ENCODE measurements around the gene MRPL50.

Gene MRPL50

GRCh38 chr9:101417977-101418376, 19.6 kb upstream of the MRPL50 start:
- no peaks in the 10 kb centered on the region for H3K36me3 ChIP-seq (ENCODE audit: insufficient read depth, insufficient read length, low read length)
- H3K9ac ChIP-seq (ENCODE audit: insufficient read length, low read depth): no peak overlapping the region
- no peaks in the 10 kb centered on the region for H3K9me3 ChIP-seq (ENCODE audit: insufficient read depth, low read length)
- TF ChIP-seq YY1 (IDR thresholded peaks at IDR 0.05; ENCODE audit: insufficient read depth, insufficient read length) (no peak), ZNF274 (IDR thresholded peaks at IDR 0.05; ENCODE audit: low read depth, low read length) (no peak), SUZ12 (IDR thresholded peaks at IDR 0.05; ENCODE audit: extremely low read depth, insufficient read depth, insufficient read length) (no peak)
- H3K4me3 ChIP-seq (ENCODE audit: insufficient read length, low read depth): no peak overlapping the region
- no peaks in the 10 kb centered on the region for H3K4me1 ChIP-seq (ENCODE audit: insufficient read depth, insufficient read length)
- H3K27me3 ChIP-seq (ENCODE audit: insufficient read depth, insufficient read length): no peaks in the 10 kb centered on the region
- DNase-seq (ENCODE audit: low read depth, low spot score): no peak

GRCh38 chr9:101417389-101417788, 19.0 kb upstream of the MRPL50 start:
- no peak overlapping the region for H3K4me3 ChIP-seq (ENCODE audit: insufficient read length, low read depth)
- H3K27me3 ChIP-seq (ENCODE audit: insufficient read depth, insufficient read length): no peaks in the 10 kb centered on the region
- H3K9me3 ChIP-seq (ENCODE audit: insufficient read depth, low read length): no peaks in the 10 kb centered on the region
- H3K9ac ChIP-seq (ENCODE audit: insufficient read length, low read depth): no peak overlapping the region
- no peaks in the 10 kb centered on the region for H3K4me1 ChIP-seq (ENCODE audit: insufficient read depth, insufficient read length)
- DNase-seq (ENCODE audit: low read depth, low spot score): no peak
- TF ChIP-seq YY1 (IDR thresholded peaks at IDR 0.05; ENCODE audit: insufficient read depth, insufficient read length) (no peak), SUZ12 (IDR thresholded peaks at IDR 0.05; ENCODE audit: extremely low read depth, insufficient read depth, insufficient read length) (no peak), ZNF274 (IDR thresholded peaks at IDR 0.05; ENCODE audit: low read depth, low read length) (no peak)
- H3K36me3 ChIP-seq (ENCODE audit: insufficient read depth, insufficient read length, low read length): no peaks in the 10 kb centered on the region

DNA sequence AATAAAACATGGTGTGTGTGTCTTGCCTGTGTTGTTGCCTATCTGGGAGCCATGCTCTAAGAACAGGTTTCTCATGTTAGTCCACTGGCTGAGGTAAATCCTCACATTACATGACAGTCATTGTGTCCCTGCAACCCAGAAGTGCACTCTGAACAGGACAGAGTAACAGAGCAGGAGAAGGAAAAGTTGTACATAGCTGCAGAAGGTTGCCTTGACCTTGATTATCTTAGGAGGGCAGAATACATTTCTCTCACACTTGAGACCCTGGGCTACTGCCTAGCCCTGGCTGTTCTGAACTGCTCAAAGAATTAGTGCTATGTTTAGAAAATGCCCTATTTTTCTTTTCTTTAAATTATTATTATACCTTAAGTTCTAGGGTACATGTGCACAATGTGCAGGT, 17.2 kb upstream of the MRPL50 start:
- Histone ChIP-seq H3K9ac (ENCODE audit: insufficient read length, low read depth) (no peak overlapping the region), H3K4me1 (ENCODE audit: insufficient read depth, insufficient read length) (no peaks in the 10 kb centered on the region), H3K27me3 (ENCODE audit: insufficient read depth, insufficient read length) (no peaks in the 10 kb centered on the region), H3K9me3 (ENCODE audit: insufficient read depth, low read length) (peaks cover 10% of the 10 kb centered on the region), H3K4me3 (ENCODE audit: insufficient read length, low read depth) (no peak overlapping the region), H3K36me3 (ENCODE audit: insufficient read depth, insufficient read length, low read length) (no peaks in the 10 kb centered on the region)
- DNase-seq (ENCODE audit: low read depth, low spot score): no peak
- no peak for TF ChIP-seq SUZ12 (IDR thresholded peaks at IDR 0.05; ENCODE audit: extremely low read depth, insufficient read depth, insufficient read length)
- no peak for TF ChIP-seq YY1 (IDR thresholded peaks at IDR 0.05; ENCODE audit: insufficient read depth, insufficient read length)
- TF ChIP-seq ZNF274 (IDR thresholded peaks at IDR 0.05; ENCODE audit: low read depth, low read length): no peak

DNA sequence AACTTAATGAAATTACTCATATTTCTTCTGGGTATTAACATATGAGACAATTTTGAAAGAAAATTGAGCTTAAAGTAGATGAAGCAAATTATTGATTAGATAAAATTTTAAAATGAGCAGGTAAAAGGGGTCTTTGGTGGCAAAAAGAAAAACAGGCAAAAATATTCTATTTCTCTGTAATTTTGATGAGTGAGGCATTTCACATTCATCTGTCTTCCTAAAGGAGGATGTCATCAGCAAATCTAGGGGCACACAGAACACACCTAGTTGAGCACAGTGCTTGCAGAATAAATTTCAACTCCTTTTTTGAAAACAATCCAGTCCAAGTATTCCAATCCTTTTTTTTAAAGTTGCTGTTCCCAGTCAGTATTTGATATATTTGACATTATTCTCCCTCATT, 16.4 kb upstream of the MRPL50 start:
- no peak for DNase-seq (ENCODE audit: low read depth, low spot score)
- Histone ChIP-seq H3K4me3 (ENCODE audit: insufficient read length, low read depth) (no peak overlapping the region), H3K4me1 (ENCODE audit: insufficient read depth, insufficient read length) (no peaks in the 10 kb centered on the region), H3K36me3 (ENCODE audit: insufficient read depth, insufficient read length, low read length) (peaks cover 5% of the 10 kb centered on the region), H3K9me3 (ENCODE audit: insufficient read depth, low read length) (peaks cover 17% of the 10 kb centered on the region), H3K27me3 (ENCODE audit: insufficient read depth, insufficient read length) (no peaks in the 10 kb centered on the region), H3K9ac (ENCODE audit: insufficient read length, low read depth) (no peak overlapping the region)
- TF ChIP-seq ZNF274 (IDR thresholded peaks at IDR 0.05; ENCODE audit: low read depth, low read length): no peak
- TF ChIP-seq SUZ12 (IDR thresholded peaks at IDR 0.05; ENCODE audit: extremely low read depth, insufficient read depth, insufficient read length): no peak
- TF ChIP-seq YY1 (IDR thresholded peaks at IDR 0.05; ENCODE audit: insufficient read depth, insufficient read length): no peak

- H3K9ac ChIP-seq (ENCODE audit: insufficient read length, low read depth): no peak overlapping the region
- no peak overlapping the region for H3K4me3 ChIP-seq (ENCODE audit: insufficient read length, low read depth)
- H3K9me3 ChIP-seq (ENCODE audit: insufficient read depth, low read length): peaks cover 70% of the 10 kb centered on the region
- no peak for DNase-seq (ENCODE audit: low read depth, low spot score)
- no peaks in the 10 kb centered on the region for H3K27me3 ChIP-seq (ENCODE audit: insufficient read depth, insufficient read length)
- no peaks in the 10 kb centered on the region for H3K4me1 ChIP-seq (ENCODE audit: insufficient read depth, insufficient read length)
- no peak for TF ChIP-seq YY1 (IDR thresholded peaks at IDR 0.05; ENCODE audit: insufficient read depth, insufficient read length)
- TF ChIP-seq ZNF274 (IDR thresholded peaks at IDR 0.05; ENCODE audit: low read depth, low read length): peak; percentile 3; the same call in 1 of the 2 replicates
- H3K36me3 ChIP-seq (ENCODE audit: insufficient read depth, insufficient read length, low read length): peaks cover 61% of the 10 kb centered on the region
These were observed 10.7 kb upstream of the MRPL50 start for GRCh38 chr9:101409079-101409477.

- H3K36me3 ChIP-seq (ENCODE audit: insufficient read depth, insufficient read length, low read length): peaks cover 67% of the 10 kb centered on the region
These were observed 10.1 kb upstream of the MRPL50 start for GRCh38 chr9:101408374-101409078.

DNA sequence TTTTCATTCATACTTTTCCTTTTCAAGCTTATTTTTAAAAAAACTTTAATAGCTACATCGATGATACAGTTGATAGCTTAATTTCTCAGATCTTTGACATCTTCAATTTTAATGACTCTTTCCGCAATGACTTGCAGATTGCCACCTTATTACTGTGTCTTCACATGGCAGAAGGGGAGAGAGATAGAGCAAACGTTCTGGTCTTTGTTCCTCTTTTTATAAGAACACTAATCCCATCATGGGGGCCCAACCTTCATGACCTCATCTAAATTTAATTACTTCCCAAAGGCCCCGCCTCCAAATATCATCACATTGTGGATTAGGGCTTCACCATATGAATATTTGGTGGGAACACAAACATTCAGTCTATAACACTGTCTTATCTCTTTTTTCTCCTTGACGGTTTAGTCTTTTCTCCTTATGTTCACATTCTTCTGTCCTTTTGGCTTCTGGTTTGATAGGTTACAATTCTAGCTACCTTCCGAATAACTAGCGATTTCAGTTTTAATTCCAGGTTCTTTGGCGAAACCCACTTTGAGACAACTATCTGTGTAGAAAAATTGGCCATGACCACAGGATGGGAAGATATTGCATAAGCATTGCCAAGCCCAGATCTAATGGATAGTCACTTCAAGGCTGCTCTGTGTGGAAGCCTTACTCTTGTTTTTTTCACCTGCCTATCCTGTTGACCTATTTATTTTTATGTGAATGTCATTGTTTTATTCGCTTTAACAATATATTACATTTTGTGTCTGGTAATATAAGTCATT, 5.3 kb upstream of the MRPL50 start:
- TF ChIP-seq ZNF274 (IDR thresholded peaks at IDR 0.05; ENCODE audit: low read depth, low read length) (no peak), YY1 (IDR thresholded peaks at IDR 0.05; ENCODE audit: insufficient read depth, insufficient read length) (no peak)

More at GRCh38 chr9:101408374-101409078, 10.1 kb upstream of the MRPL50 start:
- TF ChIP-seq ZNF274 (IDR thresholded peaks at IDR 0.05; ENCODE audit: low read depth, low read length) (peak; percentile 69), SUZ12 (IDR thresholded peaks at IDR 0.05; ENCODE audit: extremely low read depth, insufficient read depth, insufficient read length) (no peak), YY1 (IDR thresholded peaks at IDR 0.05; ENCODE audit: insufficient read depth, insufficient read length) (no peak)
- Histone ChIP-seq H3K4me1 (ENCODE audit: insufficient read depth, insufficient read length) (no peaks in the 10 kb centered on the region), H3K27me3 (ENCODE audit: insufficient read depth, insufficient read length) (no peaks in the 10 kb centered on the region), H3K9me3 (ENCODE audit: insufficient read depth, low read length) (peaks cover 76% of the 10 kb centered on the region), H3K4me3 (ENCODE audit: insufficient read length, low read depth) (no peak overlapping the region), H3K9ac (ENCODE audit: insufficient read length, low read depth) (no peak overlapping the region)
- no peak for DNase-seq (ENCODE audit: low read depth, low spot score)

More for the DNA sequence above, 5.3 kb upstream of the MRPL50 start:
- no peak for DNase-seq (ENCODE audit: low read depth, low spot score)
- H3K9ac ChIP-seq (ENCODE audit: insufficient read length, low read depth): no peak overlapping the region
- H3K4me3 ChIP-seq (ENCODE audit: insufficient read length, low read depth): no peak overlapping the region
- H3K27me3 ChIP-seq (ENCODE audit: insufficient read depth, insufficient read length): no peaks in the 10 kb centered on the region
- H3K36me3 ChIP-seq (ENCODE audit: insufficient read depth, insufficient read length, low read length): peaks cover 90% of the 10 kb centered on the region
- peaks cover 55% of the 10 kb centered on the region for H3K9me3 ChIP-seq (ENCODE audit: insufficient read depth, low read length)
- no peaks in the 10 kb centered on the region for H3K4me1 ChIP-seq (ENCODE audit: insufficient read depth, insufficient read length)
